Stimulated activated memory B cell treated with anti-CD40 and anti-IgM and Interleukin-4, amounts not matched to agents 10 μg/mL and 1 μg/mL and 100 μg/mL, for 72 hours (primary cell): ENCODE data around the gene RAB32.
A peak's percentile ranks its signal among the peaks of the same experiment; 100 is the strongest.
"Not testable (repeated sequence)": the region's sequence is repeated elsewhere in the genome, so short reads cannot be mapped to it uniquely, and the experiment has no call there.

Experiments used
- ATAC-seq: fragments of 150-1000 bp; cut with Tn5 transposase; 2 replicates; pipeline ENCODE4 v1.10.0; 2021
- H3K27ac Mint-ChIP-seq: one replicate; pipeline ENCODE4 v1.8.0; 2022; ENCODE audit warnings: mild to moderate bottlenecking, mixed read lengths
- H3K27me3 Mint-ChIP-seq: one replicate; pipeline ENCODE4 v1.8.0; 2022; ENCODE audit warnings: mixed read lengths
- H3K36me3 Mint-ChIP-seq: one replicate; pipeline ENCODE4 v1.8.0; 2022; ENCODE audit warnings: mixed read lengths
- H3K4me1 Mint-ChIP-seq: one replicate; pipeline ENCODE4 v1.8.0; 2022; ENCODE audit warnings: mixed read lengths
- H3K4me3 Mint-ChIP-seq: one replicate; pipeline ENCODE4 v1.8.0; 2022; ENCODE audit warnings: mild to moderate bottlenecking, moderate library complexity, mixed read lengths
- H3K9me3 Mint-ChIP-seq: one replicate; pipeline ENCODE4 v1.8.0; 2022; ENCODE audit warnings: mixed read lengths

The RAB32 gene

DNA sequence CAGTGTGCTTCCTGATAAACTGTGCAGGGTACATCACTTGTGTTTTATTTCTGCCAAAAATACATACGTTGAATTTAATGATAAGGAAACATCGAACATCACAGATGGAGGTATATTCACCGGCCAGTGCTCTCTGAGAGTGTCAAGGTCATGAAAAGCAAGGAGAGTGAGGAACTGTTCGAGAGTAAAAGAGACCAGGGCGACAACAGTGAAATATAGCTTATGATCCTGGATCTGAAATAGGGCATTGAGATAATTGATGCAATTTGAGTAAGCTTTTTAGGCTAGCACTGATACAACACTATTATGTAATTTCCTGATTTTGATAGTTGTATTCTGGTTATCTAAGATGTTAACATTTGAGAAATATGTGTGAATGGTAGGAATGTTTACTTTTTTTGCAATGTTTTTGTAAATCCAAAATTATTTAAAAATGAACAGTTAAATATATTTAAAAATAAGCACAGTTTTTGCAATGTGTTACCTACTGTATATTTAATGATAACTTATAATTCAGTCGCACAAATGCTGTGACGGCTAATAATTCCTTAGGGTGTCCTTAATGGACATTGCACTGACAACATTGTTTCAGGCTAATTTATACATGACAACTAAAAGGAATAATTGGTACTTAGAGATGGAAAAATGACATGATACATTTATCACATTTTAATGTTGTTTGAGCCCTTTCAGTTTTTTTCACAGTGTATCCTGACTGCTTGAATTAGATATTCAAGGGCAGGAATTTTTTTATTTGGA is 9.9 kb downstream of the RAB32 start:
- no peaks in the 10 kb centered on the region for H3K27me3 Mint-ChIP-seq
- ATAC-seq, result no peak
- no peaks in the 10 kb centered on the region for H3K36me3 Mint-ChIP-seq
- no peaks in the 10 kb centered on the region for H3K9me3 Mint-ChIP-seq
- H3K4me3 Mint-ChIP-seq, result no peak overlapping the region
- no peak overlapping the region for H3K27ac Mint-ChIP-seq
- H3K4me1 Mint-ChIP-seq, result no peaks in the 10 kb centered on the region

DNA sequence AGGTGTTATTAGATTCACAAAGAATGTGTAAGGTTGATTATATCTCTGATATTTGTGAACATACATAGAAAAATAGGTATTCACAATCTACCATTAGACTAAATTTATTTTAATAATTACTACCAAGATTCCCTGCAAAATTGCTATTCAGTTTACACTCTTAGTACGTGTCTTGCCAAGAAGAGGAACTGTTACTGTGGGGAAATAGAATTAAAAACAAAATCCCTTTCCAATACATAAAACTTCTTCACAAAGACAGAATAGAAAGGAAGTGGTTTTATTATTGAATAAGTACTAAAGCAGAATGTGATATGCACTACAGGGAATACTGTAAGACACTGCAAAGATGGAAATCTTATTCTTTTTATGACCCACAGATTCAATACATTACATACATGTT is 17.0 kb downstream of the RAB32 start:
- no peaks in the 10 kb centered on the region for H3K27me3 Mint-ChIP-seq
- H3K4me1 Mint-ChIP-seq, result no peaks in the 10 kb centered on the region
- no peak overlapping the region for H3K4me3 Mint-ChIP-seq
- no peaks in the 10 kb centered on the region for H3K9me3 Mint-ChIP-seq
- no peaks in the 10 kb centered on the region for H3K36me3 Mint-ChIP-seq
- H3K27ac Mint-ChIP-seq, result no peak overlapping the region
- no peak for ATAC-seq

GRCh38 chr6:146566661-146567060 is 23.0 kb downstream of the RAB32 start:
- H3K9me3 Mint-ChIP-seq, H3K27me3 Mint-ChIP-seq, H3K27ac Mint-ChIP-seq, ATAC-seq, H3K4me3 Mint-ChIP-seq, H3K36me3 Mint-ChIP-seq, H3K4me1 Mint-ChIP-seq: not testable (repeated sequence)

GRCh38 chr6:146568619-146569018 is 25.0 kb downstream of the RAB32 start:
- H3K4me1 Mint-ChIP-seq, H3K27me3 Mint-ChIP-seq, H3K27ac Mint-ChIP-seq, ATAC-seq, H3K4me3 Mint-ChIP-seq, H3K9me3 Mint-ChIP-seq, H3K36me3 Mint-ChIP-seq: not testable (repeated sequence)

GRCh38 chr6:146574211-146574610 is 30.6 kb downstream of the RAB32 start:
- Mint-ChIP-seq H3K27ac (no peak overlapping the region), H3K4me3 (no peak overlapping the region), H3K36me3 (no peaks in the 10 kb centered on the region), H3K9me3 (peaks cover 3% of the 10 kb centered on the region), H3K4me1 (no peaks in the 10 kb centered on the region), H3K27me3 (no peaks in the 10 kb centered on the region)
- ATAC-seq, result no peak

DNA sequence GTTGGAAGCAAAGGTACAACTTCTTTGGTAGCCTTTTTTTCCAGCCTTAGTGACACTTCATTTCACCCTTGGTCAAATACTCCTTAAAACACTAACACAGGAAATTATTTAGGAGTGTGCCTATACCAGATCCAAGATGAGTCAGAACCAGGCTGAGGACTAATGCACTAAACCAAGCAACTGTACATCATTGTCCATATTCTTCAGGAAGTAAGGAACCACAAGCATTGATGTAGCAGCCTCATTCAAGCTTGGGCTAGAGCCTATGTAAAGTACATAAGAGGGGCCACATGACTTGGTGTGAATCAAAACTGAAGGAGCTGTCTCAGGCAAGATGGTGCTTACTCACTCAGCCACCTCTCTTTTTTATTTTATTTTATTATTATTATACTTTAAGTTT is 34.4 kb downstream of the RAB32 start:
- Mint-ChIP-seq H3K4me3 (no peak overlapping the region), H3K4me1 (no peaks in the 10 kb centered on the region), H3K36me3 (no peaks in the 10 kb centered on the region), H3K27ac (no peak overlapping the region), H3K9me3 (peaks cover 3% of the 10 kb centered on the region), H3K27me3 (no peaks in the 10 kb centered on the region)
- no peak for ATAC-seq

- H3K36me3 Mint-ChIP-seq, result no peaks in the 10 kb centered on the region
- no peaks in the 10 kb centered on the region for H3K9me3 Mint-ChIP-seq
- no peak overlapping the region for H3K27ac Mint-ChIP-seq
- H3K4me1 Mint-ChIP-seq, result no peaks in the 10 kb centered on the region
- ATAC-seq, result no peak
- H3K27me3 Mint-ChIP-seq, result no peaks in the 10 kb centered on the region
- H3K4me3 Mint-ChIP-seq, result no peak overlapping the region
Measured at GRCh38 chr6:146581968-146582367, 38.3 kb downstream of the RAB32 start.

DNA sequence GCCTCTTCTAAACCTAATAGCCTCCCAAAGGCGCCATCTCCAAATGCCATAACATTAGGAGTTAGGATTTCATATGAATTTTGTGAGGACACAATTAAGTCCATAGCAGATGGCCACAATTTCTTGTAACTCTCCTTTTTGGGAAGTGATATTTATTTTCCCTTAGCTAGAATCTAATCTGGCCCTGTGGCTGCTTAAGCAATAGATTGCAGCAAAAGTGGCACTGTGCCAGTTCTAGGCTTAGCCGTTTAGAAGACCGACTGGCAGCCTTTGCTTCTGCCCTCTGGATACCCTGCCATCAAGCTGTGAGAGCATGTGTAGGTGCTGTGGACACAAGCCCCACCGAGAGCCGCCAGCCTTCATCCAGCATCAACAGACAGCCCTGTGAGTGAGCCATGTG is 39.2 kb downstream of the RAB32 start:
- Mint-ChIP-seq H3K36me3 (no peaks in the 10 kb centered on the region), H3K27ac (no peak overlapping the region), H3K4me3 (no peak overlapping the region), H3K4me1 (no peaks in the 10 kb centered on the region), H3K27me3 (no peaks in the 10 kb centered on the region), H3K9me3 (no peaks in the 10 kb centered on the region)
- ATAC-seq, result no peak

DNA sequence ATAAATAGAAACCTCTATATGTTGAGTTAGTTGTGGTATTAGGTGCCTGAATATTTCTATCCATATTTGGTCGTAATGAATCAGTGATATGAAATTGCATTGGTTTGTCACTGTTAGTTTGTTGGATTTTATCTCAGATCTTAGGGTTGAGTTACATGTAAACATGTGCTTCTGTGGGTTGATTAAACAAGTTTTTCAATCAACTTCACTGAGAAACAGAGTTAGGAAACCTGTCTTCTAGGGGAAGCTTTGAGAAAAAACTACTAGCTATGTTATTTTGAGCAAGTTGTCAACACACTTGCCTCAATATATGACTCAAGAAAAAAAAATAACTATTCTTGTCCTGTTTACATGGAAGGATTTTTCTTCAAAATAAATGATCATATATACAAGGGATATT is 40.3 kb downstream of the RAB32 start:
- Mint-ChIP-seq H3K9me3 (no peaks in the 10 kb centered on the region), H3K27me3 (no peaks in the 10 kb centered on the region), H3K27ac (no peak overlapping the region), H3K36me3 (no peaks in the 10 kb centered on the region), H3K4me3 (no peak overlapping the region), H3K4me1 (no peaks in the 10 kb centered on the region)
- no peak for ATAC-seq

DNA sequence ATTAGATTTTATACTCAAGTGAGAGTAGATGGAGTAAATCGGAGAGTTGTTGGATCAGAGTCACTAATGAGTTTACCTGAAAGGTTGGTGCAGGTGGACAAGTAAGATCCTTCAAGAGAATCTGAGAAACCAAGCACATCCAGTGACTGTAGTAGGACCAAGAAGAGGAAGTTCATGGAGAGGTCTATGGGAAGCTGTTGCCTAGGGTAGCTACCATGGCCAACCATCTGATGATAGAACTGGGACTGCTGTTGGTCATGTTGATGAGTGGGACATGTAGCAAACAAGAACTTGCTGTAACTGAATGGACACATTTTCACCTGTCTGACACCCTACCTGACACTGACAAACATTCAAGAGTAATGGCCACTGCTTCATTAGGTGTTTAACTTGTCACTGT is 43.8 kb downstream of the RAB32 start:
- no peak for ATAC-seq
- no peaks in the 10 kb centered on the region for H3K4me1 Mint-ChIP-seq
- no peaks in the 10 kb centered on the region for H3K27me3 Mint-ChIP-seq
- H3K36me3 Mint-ChIP-seq, result no peaks in the 10 kb centered on the region
- H3K27ac Mint-ChIP-seq, result no peak overlapping the region
- H3K4me3 Mint-ChIP-seq, result no peak overlapping the region
- H3K9me3 Mint-ChIP-seq, result no peaks in the 10 kb centered on the region

DNA sequence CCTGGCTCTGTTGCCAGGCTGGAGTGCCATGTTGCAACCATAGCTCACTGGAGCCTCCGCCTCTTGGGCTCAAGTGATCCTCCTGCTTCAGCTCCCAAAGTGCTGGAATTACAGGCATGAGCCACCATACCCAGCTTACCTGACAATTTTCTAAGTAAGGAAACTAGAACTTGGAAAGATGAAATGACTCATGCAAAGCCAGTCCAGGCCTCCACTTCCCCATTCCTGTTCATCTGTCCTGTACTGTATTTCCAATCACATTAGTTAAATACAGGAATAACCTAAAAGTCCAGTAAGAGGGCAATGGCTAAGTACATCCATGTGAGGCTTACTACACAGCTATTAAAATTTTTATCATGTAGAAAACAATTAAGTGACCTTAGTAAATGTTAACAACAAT is 46.9 kb downstream of the RAB32 start:
- Mint-ChIP-seq H3K27ac (no peak overlapping the region), H3K4me1 (no peaks in the 10 kb centered on the region), H3K36me3 (no peaks in the 10 kb centered on the region), H3K9me3 (no peaks in the 10 kb centered on the region), H3K4me3 (no peak overlapping the region), H3K27me3 (no peaks in the 10 kb centered on the region)
- ATAC-seq, result no peak

DNA sequence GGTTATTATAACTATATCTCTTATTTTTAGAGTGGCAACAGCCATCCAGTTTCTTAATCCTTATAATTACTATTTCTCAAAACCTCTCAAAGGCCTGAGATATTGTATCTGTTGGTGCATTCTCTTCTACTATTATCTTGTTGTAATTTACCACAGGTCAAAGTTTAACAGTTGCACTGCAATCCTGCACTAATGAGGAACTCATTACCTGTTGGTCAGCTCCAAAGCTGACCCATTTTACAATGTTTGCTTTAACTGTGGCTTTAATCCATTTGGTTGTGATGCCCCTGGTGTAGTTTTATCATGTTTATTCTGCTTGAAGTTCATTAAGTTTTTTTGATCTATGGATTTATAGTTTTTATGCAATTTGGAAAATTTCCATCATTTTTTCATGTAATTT is 48.8 kb downstream of the RAB32 start:
- no peaks in the 10 kb centered on the region for H3K9me3 Mint-ChIP-seq
- H3K4me3 Mint-ChIP-seq, result no peak overlapping the region
- no peak overlapping the region for H3K27ac Mint-ChIP-seq
- H3K4me1 Mint-ChIP-seq, result no peaks in the 10 kb centered on the region
- H3K36me3 Mint-ChIP-seq, result no peaks in the 10 kb centered on the region
- no peak for ATAC-seq
- no peaks in the 10 kb centered on the region for H3K27me3 Mint-ChIP-seq

DNA sequence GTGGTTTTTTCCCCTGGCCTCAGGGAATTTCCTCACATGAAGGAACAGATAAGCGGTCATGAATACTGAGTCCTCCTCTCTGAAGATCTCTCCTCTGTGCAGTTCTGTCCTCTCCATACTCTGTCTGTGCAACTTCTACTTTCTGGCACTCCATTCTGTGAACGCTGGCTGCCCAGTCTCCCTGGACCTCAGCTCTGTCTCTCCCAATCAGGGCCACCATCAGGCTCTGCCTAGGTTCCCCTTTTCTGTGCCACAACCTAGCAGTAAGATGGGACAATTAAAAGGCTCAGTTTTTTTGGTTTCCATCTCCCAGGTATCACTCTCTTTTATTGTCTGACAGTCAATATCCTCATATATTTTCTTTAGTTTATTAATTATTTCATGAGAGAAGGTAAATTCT is 50.4 kb downstream of the RAB32 start:
- H3K27me3 Mint-ChIP-seq, result peaks cover 7% of the 10 kb centered on the region
- H3K4me3 Mint-ChIP-seq, result no peak overlapping the region
- H3K36me3 Mint-ChIP-seq, result no peaks in the 10 kb centered on the region
- peaks cover 2% of the 10 kb centered on the region for H3K4me1 Mint-ChIP-seq
- H3K27ac Mint-ChIP-seq, result no peak overlapping the region
- no peak for ATAC-seq
- no peaks in the 10 kb centered on the region for H3K9me3 Mint-ChIP-seq

DNA sequence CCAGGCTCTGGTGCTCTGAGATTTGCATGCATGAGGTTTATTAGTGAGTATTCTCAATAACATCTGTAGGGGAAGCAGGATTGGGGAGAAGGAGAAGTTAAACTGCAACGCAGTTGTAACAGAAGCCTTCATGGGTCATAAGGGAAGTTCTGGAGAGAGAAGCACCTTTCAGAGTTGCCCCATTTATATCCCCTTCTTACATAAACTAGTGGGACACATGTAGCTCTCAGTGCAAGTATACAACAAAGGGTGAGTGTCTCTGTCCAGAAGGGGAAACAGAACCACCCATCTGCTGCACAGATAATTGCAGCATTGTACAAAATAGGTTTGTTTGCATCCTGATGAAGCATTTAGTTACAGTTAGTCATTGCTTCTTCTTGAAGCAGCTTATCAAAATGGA is 50.9 kb downstream of the RAB32 start:
- Mint-ChIP-seq H3K4me3 (no peak overlapping the region), H3K36me3 (no peaks in the 10 kb centered on the region), H3K27ac (no peak overlapping the region), H3K27me3 (peaks cover 12% of the 10 kb centered on the region), H3K4me1 (peaks cover 5% of the 10 kb centered on the region), H3K9me3 (no peaks in the 10 kb centered on the region)
- ATAC-seq, result no peak

DNA sequence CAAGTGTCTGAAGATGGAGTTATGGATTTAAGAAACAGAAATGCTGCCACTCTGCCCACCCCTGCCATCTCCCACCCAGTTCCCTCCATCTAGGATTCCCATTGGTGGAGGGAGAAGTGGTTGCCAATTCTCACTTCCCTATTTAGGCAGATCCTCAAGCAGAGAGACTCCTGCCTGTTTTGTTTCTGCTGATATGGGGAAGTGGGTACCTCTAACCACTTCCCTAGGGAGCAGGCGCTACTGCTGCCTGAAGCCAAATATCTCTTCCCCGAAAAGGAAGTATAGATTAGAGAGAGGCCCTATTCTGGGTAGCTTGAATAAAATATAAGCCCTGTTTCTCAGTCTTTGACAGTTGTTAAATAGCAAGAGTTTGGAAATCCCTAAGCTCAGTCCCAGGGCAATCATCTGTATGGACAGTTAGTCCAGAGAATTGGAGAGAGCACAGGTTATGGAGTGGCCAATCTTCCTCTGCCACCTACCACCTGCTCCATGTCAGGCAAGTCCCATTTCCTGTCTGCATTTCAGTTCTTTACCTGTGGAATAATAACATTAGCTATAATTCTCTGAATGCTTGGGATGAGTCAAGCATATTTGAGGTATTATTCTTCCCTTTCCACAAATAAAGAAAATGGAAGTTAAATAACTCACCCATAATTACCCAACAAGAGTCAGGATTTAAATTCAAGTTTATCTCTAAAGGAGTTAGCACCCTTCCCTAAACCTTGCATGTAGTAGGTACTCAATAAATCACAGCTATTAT is 52.5 kb downstream of the RAB32 start:
- Mint-ChIP-seq H3K27me3 (peaks cover 24% of the 10 kb centered on the region), H3K4me1 (peaks cover 5% of the 10 kb centered on the region), H3K27ac (no peak overlapping the region), H3K9me3 (no peaks in the 10 kb centered on the region), H3K36me3 (no peaks in the 10 kb centered on the region), H3K4me3 (no peak overlapping the region)
- ATAC-seq, result peak; percentile 47

- no peak within 1 kb of the TSS for H3K4me3 Mint-ChIP-seq
Measured at GRCh38 chr6:146598772-146599405, 55.3 kb downstream of the RAB32 start, which contains the start of gene ADGB. Gene ADGB, plus strand, starts transcription at chr6:146598972. Its CDS starts 69 bp downstream, at chr6:146599041.

More at GRCh38 chr6:146598772-146599405, 55.3 kb downstream of the RAB32 start, which contains the start of gene ADGB:
- no peaks in the 10 kb centered on the region for H3K36me3 Mint-ChIP-seq
- H3K4me1 Mint-ChIP-seq, result peaks cover 5% of the 10 kb centered on the region
- H3K27me3 Mint-ChIP-seq, result peaks cover 24% of the 10 kb centered on the region
- H3K27ac Mint-ChIP-seq, result no peak within 1 kb of the TSS
- no peak for ATAC-seq
- H3K9me3 Mint-ChIP-seq, result no peaks in the 10 kb centered on the region
